Activated CD4-positive, alpha-beta T cell treated with anti-CD3 and anti-CD28 coated beads, Interleukin-2, Interleukin-6, amounts not matched to agents 100 ng/mL and 50 ng/mL, durations not matched to agents 16 hours and 8 hours (primary cell): Measurements from ENCODE around the gene SDK1.

Experiments used
- DNase-seq: peaks from one replicate; pipeline ENCODE4 v3.0.0-alpha.2; 2020

SDK1 gene

GRCh38 chr7:3893789-3894153, 592.7 kb downstream of the SDK1 start:
- DNase-seq: no peak

DNA sequence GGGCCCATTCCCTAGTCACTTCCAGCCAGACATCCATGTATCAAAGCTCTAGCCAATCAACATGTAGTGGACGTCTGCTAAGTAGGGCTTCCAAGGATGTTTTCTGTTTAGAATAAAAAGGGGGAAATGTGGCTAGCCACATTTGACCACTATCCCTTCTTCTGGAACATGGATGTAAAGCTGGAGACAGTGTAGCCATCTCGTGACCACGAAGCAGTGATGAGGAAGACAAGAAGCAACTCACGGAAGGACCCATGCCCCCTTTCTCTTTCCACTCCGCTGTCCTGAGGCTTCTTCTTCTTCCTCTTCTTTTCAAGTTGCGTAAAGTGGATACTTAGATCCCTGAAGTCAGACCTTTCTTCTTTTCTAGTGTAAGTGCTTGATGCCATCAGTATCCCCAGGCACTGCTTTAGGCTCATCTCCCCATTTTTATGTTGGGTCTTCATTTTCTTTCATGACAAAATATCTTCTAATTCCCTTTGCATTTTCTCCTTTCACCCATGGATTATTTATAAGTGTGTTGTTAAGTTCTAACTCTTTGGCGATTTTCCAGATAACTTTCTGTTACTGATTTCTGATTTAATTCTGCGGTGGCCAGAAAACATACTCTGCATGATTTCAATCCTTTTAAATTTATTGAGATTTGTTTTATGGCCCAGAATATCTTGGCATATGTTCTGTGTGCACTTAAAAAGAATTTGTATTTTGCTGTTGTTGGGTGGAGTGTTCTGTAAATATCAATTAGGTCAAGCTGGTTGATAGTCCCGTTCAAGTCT, 594.5 kb downstream of the SDK1 start:
- no peak for DNase-seq

DNA sequence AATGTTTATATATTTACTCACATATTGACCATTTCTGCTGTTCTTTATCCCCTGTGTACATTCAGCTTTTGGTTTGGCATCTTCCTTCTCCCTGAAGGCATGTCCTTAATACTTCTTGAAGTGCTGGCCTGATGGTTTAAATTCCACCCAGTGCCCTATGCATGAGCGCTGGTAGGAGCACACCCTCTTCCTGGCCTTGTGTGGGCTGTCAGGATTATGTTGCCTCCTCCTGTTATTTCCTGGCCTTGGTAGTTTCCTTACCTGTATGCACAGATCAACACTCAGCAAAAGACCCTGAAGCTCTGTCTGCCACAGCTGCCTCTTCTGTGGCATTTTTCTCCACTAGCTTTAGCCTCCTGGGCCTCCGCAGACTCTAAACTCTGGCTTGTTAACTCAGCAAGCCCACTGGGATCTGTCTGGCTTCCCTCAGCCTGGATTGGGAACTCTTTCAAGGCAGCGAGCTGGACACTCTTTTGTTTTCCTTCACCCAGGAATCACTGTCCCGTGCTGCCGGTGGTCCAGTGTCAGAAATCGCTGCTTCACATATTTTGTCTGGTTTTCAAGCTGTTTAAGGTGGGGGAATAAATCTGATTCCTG, 595.2 kb downstream of the SDK1 start:
- no peak for DNase-seq

DNA sequence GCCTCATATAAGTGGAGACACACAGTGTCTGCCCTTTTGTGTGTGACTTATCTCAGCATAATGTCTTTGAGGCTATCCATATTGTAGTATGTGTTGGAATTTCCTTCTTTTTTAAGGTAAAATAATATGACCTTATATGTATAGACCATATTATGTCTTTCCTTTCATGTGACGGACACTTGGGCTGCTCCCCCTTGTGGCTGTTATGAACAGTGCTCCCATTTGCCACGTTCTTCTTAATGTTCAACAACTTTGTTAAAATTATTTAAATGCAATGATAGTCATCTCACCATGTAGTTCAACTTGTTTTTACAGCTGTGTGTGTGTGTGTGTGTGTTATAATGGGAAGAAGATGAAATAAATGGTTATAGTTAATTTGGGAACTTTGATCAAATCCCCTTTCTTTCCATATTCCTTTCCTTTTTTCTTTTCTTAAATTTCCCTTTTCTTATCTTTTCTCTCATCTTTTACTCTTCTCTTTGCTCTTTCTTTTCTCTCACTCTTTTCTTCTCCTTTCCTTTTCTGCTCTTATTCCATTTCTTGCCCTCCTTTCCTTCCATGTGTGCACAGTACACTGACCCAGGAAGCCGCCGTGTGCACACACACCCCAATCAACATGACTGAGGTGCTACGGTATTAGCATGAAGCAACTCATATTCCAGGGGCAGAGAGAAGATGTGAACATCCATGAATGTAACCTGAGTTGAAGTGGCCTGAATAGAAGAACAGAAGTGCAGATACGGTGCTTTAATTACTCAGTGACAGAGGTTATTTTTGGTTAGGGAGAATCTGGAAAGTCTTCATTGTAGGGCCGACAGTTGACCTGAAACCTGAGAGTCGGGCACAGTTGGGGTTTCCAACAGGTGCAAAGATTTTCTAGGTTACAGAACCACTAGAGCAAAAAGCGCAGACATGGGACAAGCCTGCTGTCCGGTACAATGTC, 596.6 kb downstream of the SDK1 start:
- DNase-seq: peak; percentile 49

GRCh38 chr7:3899559-3899991, 598.5 kb downstream of the SDK1 start:
- no peak for DNase-seq

GRCh38 chr7:3908153-3908552, 607.1 kb downstream of the SDK1 start:
- DNase-seq: no peak

GRCh38 chr7:3909128-3909527, 608.1 kb downstream of the SDK1 start:
- no peak for DNase-seq

DNA sequence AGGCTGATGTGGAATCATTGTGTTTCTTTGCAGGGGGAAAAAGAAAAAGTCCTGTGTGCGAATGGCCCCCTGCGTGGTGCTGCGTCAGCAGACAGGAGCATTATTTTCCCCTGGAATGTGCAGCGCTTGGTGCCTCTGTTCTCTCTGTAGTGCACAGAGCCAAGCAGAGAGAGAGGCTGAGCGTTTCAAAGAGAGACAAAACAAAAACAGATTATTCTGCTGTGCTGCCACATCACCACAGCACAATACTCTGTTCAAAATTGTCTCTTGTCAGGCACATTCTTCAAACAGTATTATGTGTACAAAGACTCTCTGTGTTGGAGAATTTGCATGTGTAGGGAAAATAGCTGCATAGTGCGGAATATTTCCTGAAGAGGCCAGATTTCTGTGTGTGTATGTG, 609.0 kb downstream of the SDK1 start:
- DNase-seq: no peak

DNA sequence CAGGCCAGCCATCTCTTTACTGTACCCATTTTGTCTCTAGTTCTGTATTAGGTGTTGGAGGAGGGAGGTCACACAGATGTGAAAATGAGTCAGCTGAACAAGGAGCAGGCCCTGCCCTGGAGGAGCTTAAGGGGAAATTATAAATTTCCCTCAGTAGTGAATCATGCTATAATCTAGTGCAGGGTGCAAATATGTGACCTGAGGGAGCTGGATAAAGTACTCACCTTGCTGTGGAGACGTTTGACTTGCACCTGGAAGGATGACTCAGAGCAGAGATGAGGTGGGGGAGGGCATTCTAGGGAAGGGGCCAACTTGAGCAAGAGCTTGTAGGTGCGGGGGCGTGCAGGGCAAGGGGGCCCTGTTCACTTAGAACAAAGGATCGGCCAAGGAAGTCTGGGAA, 610.6 kb downstream of the SDK1 start:
- no peak for DNase-seq

GRCh38 chr7:3912291-3912690, 611.2 kb downstream of the SDK1 start:
- DNase-seq: no peak

- no peak for DNase-seq
Measured at GRCh38 chr7:3914051-3914775, 613.2 kb downstream of the SDK1 start.

DNA sequence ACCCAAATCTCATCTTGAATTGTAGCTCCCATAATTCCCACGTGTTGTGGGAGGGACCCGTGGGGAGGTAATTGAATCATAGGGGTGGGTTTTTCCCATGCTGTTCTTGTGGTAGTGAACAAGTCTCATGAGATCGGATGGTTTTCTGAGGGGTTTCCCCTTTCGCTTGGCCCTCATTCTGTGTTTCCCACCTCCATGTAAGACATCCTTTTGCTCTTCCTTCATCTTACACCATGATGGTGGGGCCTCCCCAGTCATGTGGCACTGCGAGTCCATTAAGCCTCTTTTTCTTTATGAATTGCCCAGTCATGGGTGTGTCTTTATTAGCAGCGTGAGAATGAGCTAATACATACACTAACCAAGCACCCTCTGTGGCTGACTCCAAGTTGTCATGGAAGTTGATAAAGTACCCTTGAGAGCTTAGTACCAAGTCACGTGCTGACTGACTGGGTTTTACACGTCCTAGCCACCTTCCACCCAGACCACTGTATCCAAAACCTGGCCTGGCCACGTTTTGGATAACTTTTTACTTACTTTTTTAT, 614.4 kb downstream of the SDK1 start:
- DNase-seq: no peak

DNA sequence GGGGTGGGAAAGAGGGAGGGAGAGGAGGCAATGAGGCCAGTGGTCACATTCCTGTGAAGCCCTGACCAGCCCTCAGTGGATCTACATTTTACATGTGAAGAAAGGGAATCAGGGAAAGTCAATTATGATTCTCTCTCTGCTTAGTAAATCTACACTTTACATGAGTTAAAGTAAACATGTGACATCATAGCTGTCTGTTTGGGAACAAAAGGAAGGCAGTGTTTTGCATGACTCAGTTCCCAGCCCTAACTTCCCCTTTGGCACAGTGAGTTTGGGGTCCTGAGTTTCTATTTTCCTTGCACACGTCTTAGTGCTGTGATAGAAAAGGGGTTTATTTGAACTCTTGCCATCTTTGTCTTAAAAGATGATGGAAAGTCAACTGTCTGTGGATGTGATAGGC, 615.1 kb downstream of the SDK1 start:
- DNase-seq: no peak

GRCh38 chr7:3917436-3917835, 616.4 kb downstream of the SDK1 start:
- DNase-seq: no peak

- DNase-seq: no peak
Measured at GRCh38 chr7:3918576-3918975, 617.5 kb downstream of the SDK1 start.

DNA sequence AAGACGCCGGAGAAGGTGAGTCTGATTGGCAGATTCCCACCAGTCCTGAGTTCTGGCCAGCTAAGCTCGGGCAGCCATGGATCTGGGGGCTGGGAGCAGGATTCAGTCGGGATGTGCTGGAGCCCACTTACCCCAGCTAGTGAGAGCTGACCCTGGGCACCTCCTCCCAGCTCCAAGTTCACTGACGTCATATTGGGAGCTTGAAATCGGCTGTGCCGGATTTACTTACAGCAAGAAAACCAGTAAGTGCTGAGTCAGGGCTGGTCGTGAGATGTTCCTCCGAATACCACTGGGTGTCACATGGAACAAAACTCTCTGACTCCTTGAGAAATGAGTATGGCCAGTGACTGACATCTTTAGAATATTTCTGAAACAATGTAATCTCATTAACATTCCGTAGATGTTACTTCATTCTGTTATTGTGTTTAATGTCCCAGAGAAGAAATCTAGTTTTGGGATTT, 621.2 kb downstream of the SDK1 start:
- peak; percentile 4 for DNase-seq

- no peak for DNase-seq
Measured at GRCh38 chr7:3923307-3923918, 622.4 kb downstream of the SDK1 start.

DNA sequence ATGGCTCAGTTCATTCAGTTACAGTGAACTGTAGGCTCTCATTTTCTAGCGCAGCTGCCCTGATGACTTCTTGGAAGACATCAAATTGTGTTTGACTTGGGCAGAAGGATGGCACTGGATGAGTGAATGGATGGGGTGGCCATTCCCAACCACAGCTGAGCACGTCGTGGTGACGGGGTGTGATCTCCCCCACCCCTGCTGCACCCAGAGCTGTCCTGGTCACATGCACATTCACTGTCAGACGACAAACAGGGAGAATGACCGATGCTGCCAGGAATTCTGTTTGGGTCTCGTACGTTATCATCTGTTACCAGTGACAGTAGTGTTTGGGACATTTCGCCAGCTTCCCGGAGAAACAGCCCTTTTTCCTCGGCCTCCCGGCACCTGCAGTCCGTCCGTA, 623.2 kb downstream of the SDK1 start:
- no peak for DNase-seq

GRCh38 chr7:3927446-3928110, 626.5 kb downstream of the SDK1 start:
- no peak for DNase-seq

DNA sequence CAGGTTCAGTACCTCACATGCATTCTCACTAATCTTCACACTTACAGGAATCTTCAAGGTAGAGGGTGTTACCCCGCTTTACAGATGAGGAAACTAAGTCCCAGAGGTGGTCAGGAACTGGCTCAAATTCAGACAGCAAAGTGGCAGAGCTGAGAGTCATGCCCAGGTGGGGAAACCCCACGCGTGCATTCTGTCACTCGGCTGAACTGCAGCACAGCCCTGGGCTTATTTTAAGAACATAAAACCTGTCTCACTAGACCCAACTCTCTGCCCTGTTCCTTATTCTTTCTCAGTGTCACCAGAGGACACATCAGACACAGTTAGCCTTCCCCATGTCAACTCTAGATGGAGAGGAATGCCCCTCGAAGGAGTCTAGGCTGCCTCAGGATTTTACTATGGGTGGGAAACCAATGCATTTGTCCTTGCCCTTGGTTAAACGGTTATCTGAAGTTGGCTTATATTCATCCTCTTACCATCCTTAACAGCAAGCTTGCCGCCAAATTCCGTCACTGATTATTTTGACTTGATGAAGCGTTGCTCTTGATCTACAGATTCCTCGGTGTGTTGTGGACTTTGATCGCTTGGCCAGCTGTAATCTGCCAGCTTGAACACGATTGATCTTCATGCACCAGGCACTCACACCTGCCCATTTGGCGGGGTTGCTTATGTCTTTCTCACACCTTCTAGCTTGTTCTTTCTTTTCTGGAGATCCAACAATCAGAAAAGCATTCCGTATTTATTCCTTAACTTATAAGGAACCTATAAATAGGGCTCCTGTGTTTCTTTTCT, 627.9 kb downstream of the SDK1 start:
- DNase-seq: no peak

GRCh38 chr7:3931843-3932242, 630.8 kb downstream of the SDK1 start:
- no peak for DNase-seq
